Tibial artery (tissue), 4 donors: ENCODE measurements around the gene EVPLL.

Experiments
- DNase-seq, 2 donors: peaks; one replicate each; pipeline ENCODE4 v3.0.0-alpha.2; 2019
- H3K27ac ChIP-seq, 2 donors: fragments of 200-600 bp; sonication (generic) in 1 of 2; 1 replicate in 1 of 2; 2 replicates in 1 of 2; pipeline ENCODE4 v1.5.1; 2018 to 2019; ENCODE audit warnings: mild to moderate bottlenecking in 1 of 2
- H3K27me3 ChIP-seq, 2 donors: fragments of 200-600 bp; sonication (generic) in 1 of 2; one replicate each; pipeline versions ENCODE4 v1.5.1 to v1.6.0; 2016 to 2019
- H3K36me3 ChIP-seq, 3 donors: fragments of 200-600 bp; sonication (generic) in 2 of 3; one replicate each; pipeline ENCODE4 v1.5.1; 2016 to 2019; ENCODE audit warnings: mild to moderate bottlenecking in 2 of 3
- H3K4me1 ChIP-seq, 4 donors: fragments of 200-600 bp; sonication (generic) in 2 of 4; 1 replicate in 3 of 4; 2 replicates in 1 of 4; pipeline ENCODE4 v1.5.1; 2016 to 2019
- H3K4me3 ChIP-seq, 2 donors: fragments of 200-600 bp; sonication (generic) in 1 of 2; 1 replicate in 1 of 2; 2 replicates in 1 of 2; pipeline ENCODE4 v1.5.1; 2018 to 2019; ENCODE audit warnings: mild to moderate bottlenecking in 2 of 2
- H3K9me3 ChIP-seq, 3 donors: fragments of 200-600 bp; sonication (generic) in 1 of 3; one replicate each; pipeline ENCODE4 v1.5.1; 2016 to 2019
- CTCF ChIP-seq, 2 experiments: fragments of 200-600 bp in 1 of 2; fragments of 450-650 bp in 1 of 2; IDR thresholded peaks; one replicate each; pipeline ENCODE4 v1.5.1; 2017 to 2019; ENCODE audit warnings: antibody characterized with exemption in 2 of 2, mild to moderate bottlenecking in 1 of 2, moderate library complexity in 1 of 2
- intact Hi-C: fragments of 100-400 bp; cut with DNase I; formaldehyde crosslinking; loops from one replicate; pipeline ENCODE4 v1.15.0; 2023; ENCODE audit warnings: low total_unique reads

The EVPLL gene

DNA sequence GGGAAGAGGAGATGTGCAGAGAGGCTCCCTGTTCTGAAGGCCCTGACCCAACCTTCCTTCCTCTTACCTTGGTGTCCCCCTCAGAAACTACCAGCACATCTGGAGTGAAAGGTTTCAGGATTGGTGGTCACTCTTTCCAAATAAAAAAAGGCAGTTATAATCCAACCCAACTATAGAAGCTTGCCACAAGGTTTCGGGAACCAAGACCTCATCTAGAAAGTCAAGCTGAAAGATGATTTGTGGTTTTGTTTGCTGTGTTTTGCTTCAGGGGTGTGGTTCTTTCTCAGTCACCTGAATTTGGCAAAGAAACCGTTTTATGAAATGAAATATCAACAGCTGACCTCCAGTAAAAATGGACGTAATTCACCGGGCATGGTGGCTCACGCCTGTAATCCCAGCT, 33.6 kb upstream of the EVPLL start:
- no peak overlapping the region for H3K27ac ChIP-seq
- H3K36me3 ChIP-seq = peaks cover 21 to 73% (median 23%) of the 10 kb centered on the region in 3 donors
- DNase-seq = no peak
- no peak overlapping the region for H3K4me3 ChIP-seq
- H3K4me1 ChIP-seq = no peaks in the 10 kb centered on the region
- H3K27me3 ChIP-seq = no peaks in the 10 kb centered on the region
- no peak for TF ChIP-seq CTCF (IDR thresholded peaks at IDR 0.05)
- H3K9me3 ChIP-seq = no peaks in the 10 kb centered on the region
- intact Hi-C loops = no loop called here

DNA sequence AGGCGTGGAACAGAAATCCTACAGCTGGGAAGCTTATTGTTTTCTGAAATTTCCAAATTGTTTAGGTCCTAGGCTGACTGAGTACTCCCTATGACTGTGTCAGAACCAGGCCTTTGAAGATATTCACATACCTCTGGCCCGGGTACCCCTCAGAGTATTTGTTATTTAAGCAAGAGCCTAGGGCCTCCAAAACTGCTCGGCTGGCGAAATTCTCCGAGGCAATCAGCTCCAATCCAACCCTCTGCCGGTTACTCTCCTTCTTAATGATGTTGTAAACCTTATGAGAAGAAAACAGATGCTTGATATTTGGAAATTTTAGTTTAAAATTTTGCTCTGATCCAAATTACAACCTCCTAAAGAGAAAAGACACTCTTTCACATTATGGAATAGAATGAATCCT, 24.0 kb upstream of the EVPLL start:
- Histone ChIP-seq H3K36me3 (peaks cover 8 to 65% (median 18%) of the 10 kb centered on the region in 3 donors), H3K4me3 (no peak overlapping the region), H3K27ac (no peak overlapping the region), H3K9me3 (no peaks in the 10 kb centered on the region), H3K27me3 (no peaks in the 10 kb centered on the region), H3K4me1 (peaks cover 0 to 4% (median 0%) of the 10 kb centered on the region in 4 donors)
- intact Hi-C loops = no loop called here
- no peak for TF ChIP-seq CTCF (IDR thresholded peaks at IDR 0.05)
- DNase-seq = no peak

- peaks cover 8 to 54% (median 18%) of the 10 kb centered on the region in 3 donors for H3K36me3 ChIP-seq
- intact Hi-C loops = no loop called here
- peak in 1 of 2 donors; percentile 77 for DNase-seq
- no peak overlapping the region for H3K4me3 ChIP-seq
- H3K27me3 ChIP-seq = no peaks in the 10 kb centered on the region
- no peaks in the 10 kb centered on the region for H3K9me3 ChIP-seq
- TF ChIP-seq CTCF (IDR thresholded peaks at IDR 0.05) = no peak
- H3K27ac ChIP-seq = peak overlapping the region in 1 of 2 donors; percentile 24
- peaks cover 0 to 4% (median 0%) of the 10 kb centered on the region in 4 donors for H3K4me1 ChIP-seq
Measured at GRCh38 chr17:18356624-18357023, 21.0 kb upstream of the EVPLL start.

- Histone ChIP-seq H3K4me3 (no peak overlapping the region), H3K27ac (no peak overlapping the region), H3K27me3 (no peaks in the 10 kb centered on the region), H3K9me3 (no peaks in the 10 kb centered on the region), H3K36me3 (peaks cover 0 to 20% (median 0%) of the 10 kb centered on the region in 3 donors), H3K4me1 (peaks cover 0 to 18% (median 5%) of the 10 kb centered on the region in 4 donors)
- intact Hi-C loops = no loop called here
- DNase-seq = no peak
- TF ChIP-seq CTCF (IDR thresholded peaks at IDR 0.05) = no peak
Measured at GRCh38 chr17:18360518-18360917, 17.1 kb upstream of the EVPLL start.

- intact Hi-C loops = no loop called here
- TF ChIP-seq CTCF (IDR thresholded peaks at IDR 0.05) = no peak
- DNase-seq = no peak
- peak overlapping the region; percentile 64 to 77 for H3K4me3 ChIP-seq
- peaks cover 0 to 16% (median 0%) of the 10 kb centered on the region in 3 donors for H3K36me3 ChIP-seq
- H3K4me1 ChIP-seq = peaks cover 0 to 18% (median 5%) of the 10 kb centered on the region in 4 donors
- H3K9me3 ChIP-seq = no peaks in the 10 kb centered on the region
- no peaks in the 10 kb centered on the region for H3K27me3 ChIP-seq
- peak overlapping the region; percentile 75 to 82 for H3K27ac ChIP-seq
Measured at GRCh38 chr17:18361837-18362697, 15.5 kb upstream of the EVPLL start.
